NCI-H524 (cell line): ENCODE results near the gene RHOD.

Source experiments
- DNase-seq, 2 experiments: peaks; one replicate each; lab custom pipeline; 2025; lab: John Stamatoyannopoulos, UW

The RHOD gene

DNA sequence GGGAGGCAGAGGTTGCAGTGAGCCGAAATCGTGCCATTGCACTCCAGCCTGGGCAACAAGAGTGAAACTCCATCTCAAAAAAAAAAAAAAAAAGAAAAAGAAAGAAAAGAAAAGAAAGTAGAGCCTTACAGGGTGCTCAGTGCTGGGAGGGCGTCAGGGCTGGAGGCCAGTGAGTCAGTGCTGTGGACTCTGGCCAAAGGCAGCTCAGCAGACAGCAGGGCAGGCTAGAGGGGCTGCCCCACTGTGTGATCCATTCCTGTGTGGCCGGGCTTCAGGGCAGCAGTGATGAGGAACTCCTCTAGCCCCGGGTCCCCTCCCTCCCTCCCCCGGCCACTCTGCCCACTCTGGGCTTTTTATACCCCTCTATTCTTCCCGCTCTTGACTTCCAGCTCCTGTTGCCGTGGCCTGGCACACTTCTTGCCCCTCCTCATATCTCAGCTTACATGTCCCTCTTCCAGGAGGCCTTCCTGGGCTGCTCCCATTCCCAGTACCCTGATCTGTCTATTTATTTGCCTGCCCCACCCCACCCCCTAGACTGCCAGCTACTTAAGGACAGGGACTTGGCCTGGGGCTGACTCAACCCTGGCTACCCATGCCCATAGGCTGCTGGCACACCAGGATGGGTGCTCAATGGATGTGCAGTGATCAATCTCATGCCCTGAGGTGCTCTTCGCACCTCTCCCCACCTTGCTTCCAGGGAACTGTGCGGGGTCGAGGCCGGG is 23.7 kb upstream of the RHOD start:
- DNase-seq: no peak

DNA sequence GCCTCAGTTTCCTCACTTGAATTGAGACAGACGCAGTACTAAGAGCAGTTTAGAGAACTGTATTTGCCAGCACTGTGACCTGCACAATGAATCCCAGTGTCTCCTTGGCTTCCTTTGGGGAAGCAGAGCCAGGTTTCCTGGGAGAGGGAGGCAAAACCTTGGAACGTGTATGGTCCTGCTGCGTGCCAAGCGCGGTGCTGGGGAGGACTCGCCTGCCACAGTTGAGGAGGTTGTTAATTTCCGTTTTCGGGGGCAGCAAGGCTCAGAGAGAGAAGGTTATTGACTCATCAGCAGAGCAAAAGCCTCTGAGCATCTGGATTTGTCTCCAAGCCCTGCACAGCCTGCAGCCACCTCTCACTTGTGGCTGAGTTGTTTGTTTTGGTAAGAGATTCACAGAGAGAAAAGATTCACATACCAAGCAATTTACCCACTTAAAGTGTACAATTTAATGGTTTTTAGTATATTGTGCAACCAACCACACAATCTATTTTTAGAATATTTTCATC is 22.9 kb upstream of the RHOD start:
- no peak for DNase-seq

DNA sequence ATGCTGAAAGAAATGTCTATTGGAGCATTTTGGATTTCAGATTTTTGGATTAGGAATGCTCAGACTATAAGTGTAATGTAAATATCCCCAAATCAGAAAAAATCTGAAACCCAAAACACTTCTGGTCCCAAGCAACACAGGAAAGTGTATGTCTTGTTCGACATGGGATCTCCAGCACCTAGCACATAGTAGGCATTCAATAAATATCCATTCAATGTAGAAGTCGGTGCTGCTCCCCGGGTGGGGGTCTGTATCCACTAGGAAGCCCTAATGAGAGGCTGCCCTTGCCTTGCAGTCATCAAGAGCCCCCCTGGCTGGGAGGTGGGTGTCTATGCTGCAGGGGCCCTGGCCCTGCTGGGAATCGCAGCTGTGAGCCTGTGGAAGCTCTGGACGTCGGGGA is 22.3 kb upstream of the RHOD start:
- no peak for DNase-seq

DNA sequence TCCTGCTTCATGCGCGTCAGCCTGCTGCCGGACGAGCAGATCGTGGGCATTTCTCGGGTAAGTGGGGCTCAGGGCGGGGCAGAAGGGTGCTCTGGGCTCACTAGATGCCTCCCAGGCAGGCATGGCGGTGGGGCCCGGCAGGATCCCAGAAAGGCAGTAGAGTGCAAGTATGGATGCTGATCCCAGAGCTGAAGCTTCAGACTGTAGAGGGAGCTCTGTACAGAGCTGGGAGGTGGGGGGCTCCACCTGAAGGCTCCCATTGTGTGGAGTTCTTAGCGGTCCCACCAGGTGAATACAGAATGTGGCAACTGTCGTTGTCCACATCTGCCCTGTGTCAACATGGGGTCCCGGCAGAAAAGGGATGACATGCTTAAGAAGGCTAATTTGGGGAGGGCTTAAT is 16.5 kb upstream of the RHOD start:
- no peak for DNase-seq

DNA sequence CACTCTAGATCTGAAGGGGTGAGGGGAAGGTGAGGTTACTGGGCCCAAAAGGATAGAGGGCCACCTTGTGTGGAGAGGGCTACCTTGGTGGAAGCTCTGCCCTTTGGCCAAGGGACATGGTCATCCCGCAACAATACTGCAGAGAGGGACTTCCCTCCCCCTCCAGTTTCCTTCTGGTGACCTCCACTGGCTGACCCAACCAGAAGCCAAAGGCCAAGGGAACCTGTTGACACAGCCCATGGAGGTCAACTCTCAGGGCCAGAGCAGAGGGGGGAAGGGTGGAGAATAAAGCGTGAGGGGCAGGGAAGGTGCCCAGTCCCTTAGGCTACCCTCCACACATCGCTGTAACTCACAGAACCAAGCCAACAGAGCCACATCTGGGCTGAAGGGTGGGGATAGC is 15.0 kb upstream of the RHOD start:
- DNase-seq: no peak

DNA sequence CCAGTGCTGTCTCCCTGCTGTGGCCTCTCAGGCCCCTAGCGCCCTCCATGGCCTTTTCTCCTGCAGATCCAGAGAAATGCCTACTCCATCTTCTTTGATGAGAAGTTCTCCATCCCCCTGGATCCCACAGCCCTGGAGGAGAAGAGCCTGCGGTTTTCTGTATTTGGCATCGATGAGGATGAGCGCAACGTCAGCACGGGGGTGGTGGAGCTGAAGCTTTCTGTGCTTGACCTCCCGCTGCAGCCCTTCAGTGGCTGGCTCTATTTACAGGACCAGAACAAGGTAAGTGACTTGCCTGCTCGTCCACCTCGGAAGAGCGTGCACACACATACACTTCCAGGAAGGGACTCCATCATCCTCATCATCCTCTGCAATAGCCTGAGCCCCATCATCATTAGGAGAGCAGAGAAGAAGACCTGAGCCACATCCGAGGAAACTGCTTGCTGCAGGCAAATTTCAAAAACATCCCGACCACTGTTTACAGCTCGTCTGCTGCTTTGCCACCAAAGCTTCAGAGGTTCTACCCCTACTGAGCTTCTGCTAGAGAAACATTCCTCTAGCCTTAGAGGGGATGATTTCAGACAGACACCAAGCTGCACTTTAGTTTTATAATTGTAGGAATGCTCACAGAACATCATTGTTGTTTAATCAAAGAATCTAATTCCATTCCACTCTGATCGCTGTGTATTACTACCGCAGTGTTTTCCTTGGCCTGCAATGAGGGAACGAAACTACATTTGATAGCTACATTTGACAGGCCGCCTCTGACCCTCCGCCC is 12.9 kb upstream of the RHOD start:
- no peak for DNase-seq

DNA sequence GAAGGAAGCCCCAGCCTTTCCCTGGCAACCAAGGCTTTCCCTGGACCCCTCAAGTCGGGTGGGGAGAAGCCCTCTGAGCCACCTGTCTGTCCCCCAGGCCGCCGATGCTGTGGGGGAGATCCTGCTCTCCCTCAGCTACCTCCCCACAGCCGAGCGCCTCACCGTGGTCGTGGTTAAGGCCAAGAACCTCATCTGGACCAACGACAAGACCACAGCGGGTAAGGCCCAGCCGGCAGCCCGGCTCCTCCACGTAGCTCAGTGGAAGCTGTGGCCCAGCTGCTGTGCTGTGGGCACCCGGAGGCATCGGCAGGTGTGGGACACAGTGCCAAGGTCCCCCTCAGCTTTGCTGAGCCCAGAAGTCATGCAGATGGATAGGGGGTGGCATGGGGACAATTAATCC is 12.2 kb upstream of the RHOD start:
- DNase-seq: no peak

DNA sequence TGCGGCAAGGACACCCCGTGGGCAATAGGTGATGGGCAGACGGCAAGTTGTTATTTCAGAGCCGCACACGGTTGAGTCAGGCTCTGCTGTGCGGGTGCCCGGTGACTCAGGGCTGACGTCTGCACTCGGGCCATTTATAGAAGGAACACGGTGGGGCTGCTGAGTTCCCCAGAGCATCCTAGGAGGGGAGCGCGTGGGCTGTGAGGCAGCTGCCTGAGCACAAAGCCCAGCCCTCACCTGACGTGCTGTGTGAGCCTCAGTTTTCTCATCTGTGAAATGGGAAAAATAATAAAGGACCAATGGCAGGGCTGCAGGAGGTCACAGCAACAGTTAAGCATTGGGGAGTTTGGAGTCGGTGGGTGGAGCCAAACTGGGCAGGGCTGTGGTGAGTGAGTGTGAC is 11.3 kb upstream of the RHOD start:
- DNase-seq: no peak

DNA sequence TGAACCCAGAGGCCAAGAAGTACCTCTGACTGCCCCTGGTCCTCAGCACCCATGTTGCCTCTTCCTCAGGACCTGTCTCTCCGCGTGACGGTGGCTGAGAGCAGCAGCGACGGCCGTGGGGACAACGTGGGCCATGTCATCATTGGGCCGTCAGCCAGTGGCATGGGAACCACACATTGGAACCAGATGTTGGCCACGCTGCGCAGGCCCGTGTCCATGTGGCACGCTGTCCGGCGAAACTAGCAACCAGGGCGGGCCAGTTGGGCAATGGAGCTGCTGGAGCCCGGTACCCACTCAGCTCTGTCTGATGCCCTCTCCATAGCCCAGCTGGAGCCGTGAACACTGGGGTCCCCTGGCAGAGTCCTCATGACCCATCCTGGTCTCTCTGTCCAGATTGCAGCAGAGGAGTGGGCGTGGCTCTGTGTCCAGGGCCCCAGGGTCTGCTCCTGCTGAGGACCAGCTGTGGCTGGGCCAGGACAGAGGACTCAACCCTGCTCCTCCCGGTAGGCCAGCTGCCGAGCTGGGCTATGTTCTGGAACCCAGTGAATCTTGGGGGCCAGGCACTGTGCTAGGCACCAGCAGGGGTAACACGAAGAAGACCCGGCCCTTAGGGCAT is 8.0 kb upstream of the RHOD start:
- no peak for DNase-seq

DNA sequence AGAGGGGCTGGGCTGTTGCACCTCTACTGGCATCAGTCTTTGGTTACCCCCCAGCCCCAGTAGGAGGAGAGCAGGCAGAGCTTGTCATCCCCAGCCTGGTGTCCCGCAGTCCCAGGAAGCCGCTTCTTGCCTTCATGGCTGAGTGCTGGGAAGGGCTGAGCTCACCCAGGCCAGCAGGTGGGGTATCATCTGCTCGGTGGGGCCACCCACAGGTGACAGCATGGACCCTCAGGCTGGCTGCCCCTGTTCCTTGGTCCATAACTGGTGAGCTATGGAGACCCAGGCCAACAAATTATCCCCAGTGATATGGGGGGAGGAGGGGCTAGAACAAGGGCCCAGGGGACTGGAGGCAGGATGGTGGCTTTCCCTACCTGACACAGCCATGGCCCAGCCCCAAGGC is 6.5 kb upstream of the RHOD start:
- no peak for DNase-seq

DNA sequence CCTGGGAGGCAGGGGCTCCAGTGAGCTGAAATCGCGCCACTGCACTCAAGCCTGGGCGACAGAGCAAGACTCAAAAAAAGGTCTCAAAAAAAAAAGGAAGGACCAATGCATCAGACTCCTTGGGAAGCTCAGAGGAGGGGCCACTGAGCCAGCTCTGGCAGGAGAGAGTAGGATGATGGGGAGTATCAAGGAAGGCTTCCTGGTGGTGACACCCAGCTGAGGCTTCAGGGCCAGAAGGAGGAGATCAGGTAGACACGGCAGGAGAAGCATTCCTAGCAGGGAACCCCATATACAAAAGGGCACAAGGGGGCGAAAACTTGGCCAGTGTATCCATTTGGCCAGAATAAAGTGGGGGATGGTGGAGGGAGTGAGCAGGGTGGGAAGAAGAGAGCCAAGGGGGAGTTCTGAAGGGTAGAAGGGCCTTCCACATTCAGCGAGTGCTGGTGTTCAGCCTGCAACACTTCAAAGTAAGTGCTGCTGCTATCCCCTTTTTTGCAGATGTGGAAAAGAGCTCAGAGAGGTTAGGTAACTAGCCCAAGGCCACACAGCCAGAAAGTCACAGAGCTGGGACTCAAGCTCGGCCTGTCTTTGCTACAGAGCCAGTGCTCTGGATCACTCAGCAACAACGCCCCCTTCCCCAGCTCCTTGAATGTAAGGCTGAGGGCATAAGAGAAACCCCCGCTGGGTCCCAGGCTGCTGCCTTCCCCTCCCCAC is 5.3 kb upstream of the RHOD start:
- DNase-seq: no peak

DNA sequence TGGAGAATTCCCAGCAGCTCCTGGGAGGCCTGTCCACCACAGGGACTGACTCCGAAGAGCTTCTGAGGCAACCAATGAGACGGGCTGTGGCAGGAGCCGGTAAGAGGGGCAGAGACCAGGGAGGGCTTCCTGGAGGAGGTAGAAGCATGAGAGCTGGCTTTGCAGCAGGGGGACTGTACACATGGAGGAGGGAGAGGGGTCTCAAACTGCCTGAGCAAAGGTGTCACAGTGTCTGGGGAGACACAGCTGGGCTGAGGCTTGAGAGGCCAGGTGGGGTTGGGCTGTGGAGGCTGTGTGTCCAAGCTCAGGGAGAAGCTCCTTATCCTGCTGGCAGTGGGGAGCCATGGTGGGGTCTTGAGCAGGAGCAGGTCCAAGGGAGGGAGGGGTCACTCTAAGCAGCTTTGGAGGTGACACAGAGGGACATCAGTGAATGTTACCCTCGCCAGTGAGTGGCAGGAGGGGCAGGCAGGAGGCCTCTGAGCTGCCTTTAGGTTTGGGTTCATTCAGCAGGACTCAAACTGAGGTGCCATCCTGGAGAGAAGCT is 4.6 kb upstream of the RHOD start:
- no peak for DNase-seq

DNA sequence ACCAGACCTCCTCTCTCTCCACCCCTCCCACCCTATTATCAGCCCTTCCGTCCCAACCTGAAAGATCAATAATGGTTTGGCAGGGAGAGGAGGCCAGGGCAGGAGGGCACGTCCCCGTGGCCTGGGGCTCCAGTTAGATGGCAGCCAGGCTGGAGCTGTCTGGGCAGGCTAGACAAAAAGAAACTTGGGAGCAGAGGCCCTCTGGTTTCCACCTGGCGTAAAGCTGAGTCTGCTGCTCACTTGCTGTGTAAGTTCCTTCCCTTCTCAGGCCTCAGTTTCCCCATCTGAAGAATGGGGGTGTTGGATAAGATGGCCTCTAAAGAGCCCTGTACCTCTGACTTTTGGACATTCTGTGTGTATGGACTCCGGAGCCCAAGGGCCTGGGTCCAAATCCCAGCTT is 3.8 kb upstream of the RHOD start:
- DNase-seq: no peak

DNA sequence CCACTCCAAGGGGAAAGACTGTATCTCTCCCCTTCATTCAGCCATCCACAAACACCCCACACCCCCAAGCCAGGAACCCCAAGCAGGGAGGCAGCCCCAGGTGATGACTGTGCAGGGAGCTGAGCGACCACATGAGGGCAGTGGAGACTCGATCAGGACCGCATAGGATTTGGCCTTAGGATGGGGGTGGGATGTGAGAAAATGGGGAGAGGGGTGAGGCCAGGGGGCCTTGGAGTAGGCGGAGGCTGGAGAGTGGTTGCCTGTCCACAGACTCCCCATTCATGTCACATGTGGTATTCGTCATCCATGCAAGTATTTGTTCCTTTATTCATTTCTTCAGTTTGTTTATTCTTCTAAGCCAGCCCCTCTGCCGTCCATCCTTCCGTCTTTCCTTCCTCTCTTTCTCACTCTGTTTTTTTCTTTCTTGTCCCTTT is 2.7 kb upstream of the RHOD start:
- DNase-seq: peak in 1 of 2 experiments; percentile 50

DNA sequence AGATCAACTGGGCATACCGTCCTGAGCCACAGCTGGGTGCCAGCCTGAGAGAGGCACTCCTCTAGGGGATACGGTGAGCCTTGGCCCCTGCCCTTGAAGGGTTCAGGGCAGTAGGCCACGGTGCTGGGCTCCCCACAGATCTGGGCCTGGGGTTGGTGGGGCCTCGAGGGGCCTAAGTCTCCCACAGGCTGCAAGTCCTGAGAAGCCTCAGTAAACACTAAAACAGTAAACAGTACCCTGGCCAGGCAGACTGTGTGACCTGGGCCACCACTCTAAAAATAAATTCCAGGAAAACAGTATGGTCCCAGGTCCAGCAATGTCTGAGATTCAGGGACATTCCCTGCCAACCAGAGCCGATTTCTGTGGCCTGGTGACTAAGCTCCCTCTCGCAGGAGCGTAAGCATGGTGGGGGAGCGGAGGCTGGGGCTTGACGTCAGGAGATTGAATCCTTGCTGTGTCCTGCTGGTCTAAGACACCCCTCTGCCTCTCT is 2.3 kb upstream of the RHOD start:
- DNase-seq: no peak

DNA sequence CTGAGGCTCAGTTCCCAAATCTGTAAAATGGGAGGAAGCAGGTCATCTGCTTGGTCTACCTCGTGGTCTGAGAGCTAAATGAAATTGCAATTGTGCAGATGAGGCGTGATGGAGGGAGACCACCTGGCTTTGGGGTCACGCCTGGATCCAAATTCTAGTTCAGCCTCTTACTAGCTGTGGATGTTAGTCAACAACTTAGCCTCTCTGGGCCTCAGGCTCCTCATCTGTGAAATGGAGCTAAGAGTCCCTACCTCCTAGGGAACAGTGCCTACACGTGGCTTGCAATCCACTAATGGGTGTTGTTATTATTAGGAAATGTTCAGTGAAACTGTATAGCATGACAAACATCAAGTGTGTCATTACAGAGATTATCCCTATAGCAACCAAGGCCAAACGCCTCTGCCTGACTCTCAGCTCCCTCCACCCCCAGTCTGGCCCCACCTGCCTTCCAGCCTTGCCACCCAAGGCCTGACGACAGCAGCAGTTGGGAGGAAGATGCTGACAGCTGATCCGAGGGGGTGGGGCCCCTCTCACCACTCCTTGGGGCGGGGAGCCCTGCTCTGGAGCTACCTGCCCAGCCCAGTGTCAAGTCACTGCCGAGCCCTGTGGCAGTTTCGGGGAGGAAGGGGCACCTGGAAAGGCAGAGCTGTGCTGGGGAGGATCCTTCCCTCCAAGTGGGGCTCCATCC is 1.7 kb upstream of the RHOD start:
- DNase-seq: peak; percentile 91 to 96

DNA sequence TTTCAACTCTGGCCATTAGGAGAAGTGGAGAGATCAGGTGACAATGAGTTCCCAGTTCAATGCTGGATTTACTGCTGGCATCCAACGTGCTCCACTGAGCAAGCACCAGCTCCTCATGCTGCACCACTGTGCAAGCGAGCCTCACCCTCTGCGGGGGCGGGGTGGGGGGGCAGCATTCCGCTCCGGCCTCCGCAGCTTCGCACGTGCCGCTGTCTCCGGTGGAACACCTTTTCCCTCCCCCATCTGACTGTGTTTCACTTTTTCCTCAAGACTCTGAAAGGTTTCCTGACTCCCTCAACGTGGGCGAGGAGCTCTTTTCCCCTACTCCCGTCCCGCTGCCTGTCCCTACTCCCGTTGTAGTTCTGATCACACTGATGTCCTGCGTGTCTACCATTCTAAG is 835 bp upstream of the RHOD start:
- DNase-seq: peak in 1 of 2 experiments; percentile 29

DNA sequence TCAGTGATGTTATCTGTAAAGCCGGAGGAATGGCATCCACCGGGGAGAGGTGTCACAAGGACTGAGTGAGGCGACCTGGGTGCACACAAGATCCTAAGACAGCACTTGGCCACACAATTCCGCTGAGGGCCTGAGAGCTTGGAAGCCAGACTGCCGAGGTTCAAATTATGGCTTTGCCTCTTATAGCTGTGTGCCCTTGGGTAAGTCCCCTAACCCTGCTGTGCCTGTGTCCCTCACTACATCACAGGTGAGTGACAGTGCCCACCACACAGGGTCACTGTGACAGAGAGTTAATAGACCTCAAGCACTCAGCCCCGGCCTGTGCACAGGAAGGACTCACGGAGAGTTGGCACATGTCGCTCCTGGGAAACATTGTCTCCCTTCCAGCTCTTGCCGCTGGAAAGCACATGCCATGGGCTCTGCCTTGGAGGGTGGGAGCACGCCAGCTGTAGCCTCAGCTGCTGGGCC is 592 bp downstream of the RHOD start:
- DNase-seq: no peak

DNA sequence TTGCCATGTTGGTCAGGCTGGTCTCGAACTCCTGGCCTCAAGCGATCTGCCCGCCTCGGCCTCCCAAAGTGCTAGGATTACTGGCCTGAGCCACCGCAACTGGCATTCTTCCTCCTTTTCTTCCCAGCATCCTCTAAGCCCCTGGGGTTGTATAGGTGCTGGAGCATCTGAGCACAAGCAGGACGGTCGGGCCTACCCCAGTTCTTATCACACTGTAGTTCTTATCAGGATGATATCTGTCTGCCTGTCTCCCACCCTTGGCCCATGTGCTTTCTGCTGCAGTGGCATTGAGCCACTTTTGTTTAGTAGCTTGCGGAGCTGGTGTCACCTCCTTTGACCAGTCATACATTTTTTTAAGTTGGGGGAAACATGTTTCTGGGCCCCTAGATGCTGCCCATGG is 1.9 kb downstream of the RHOD start:
- no peak for DNase-seq

DNA sequence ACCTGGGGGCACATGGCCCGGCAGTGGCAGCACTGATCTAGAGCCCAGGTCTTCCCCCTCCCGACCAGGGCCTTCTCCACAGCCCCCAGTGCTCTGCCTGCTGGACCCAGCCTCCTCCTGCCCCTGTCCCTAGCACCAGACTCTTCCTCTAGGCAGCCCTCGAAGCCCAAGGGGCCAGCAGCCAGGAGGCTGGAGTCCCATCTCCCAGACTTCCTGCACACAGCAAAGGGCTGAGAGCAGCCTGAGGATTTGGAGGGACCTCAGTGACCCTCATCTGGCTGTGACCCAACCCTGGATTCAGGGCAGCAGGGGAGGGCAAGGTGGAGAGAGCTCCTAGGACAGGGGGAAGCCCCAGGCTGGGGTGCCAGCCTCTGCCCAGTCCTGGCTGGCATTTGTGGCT is 3.0 kb downstream of the RHOD start:
- no peak for DNase-seq

DNA sequence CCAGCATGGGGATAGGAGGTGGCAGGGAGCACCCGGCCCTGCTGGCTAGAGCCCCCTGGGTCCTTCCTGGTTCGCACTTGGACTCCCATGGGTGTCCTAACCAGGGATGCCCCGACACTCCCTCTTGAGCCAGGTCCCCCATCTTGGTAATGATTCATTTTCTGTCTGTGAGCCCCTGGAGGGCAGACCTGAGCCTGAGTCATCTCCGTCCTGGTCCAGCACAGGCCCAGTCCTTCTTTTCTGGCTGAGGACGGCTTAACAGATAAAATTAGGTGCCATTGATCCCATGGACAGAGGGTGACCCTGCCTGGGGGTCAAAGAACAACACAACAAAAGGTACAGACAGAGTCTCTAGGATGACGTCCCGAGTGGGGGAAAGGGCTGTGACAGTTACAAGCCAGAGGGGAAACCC is 3.5 kb downstream of the RHOD start:
- no peak for DNase-seq
